Activated naive CD4-positive, alpha-beta T cell treated with anti-CD3 and anti-CD28 coated beads, Interleukin-2, amount 50 U/mL, for 16 hours (primary cell): ENCODE measurements around the gene TSPAN5.

Experiments used
- DNase-seq: peaks from one replicate; pipeline ENCODE4 v3.0.0-alpha.2; 2020

TSPAN5 gene

GRCh38 chr4:98614662-98615061 is 43.7 kb downstream of the TSPAN5 start:
- no peak for DNase-seq

DNA sequence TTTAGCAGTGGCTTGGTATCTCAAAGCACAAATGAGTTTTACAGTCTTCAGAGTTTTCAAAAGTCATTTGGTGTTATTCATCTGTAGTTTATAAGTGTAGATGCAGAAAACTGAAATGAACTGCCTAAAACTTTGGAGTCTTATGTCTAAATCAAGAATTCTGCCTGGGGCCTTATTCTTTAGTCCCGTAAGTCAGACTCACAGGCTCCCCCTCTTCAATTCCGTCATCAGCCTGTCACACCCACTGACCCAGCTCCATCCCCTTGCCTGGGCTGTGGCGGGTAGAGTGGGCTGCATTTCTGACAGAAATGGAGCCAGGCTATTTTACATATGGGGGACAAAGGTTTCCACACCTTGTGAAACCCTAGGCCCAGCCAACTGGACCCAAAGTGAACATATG is 44.3 kb downstream of the TSPAN5 start:
- DNase-seq, result no peak

DNA sequence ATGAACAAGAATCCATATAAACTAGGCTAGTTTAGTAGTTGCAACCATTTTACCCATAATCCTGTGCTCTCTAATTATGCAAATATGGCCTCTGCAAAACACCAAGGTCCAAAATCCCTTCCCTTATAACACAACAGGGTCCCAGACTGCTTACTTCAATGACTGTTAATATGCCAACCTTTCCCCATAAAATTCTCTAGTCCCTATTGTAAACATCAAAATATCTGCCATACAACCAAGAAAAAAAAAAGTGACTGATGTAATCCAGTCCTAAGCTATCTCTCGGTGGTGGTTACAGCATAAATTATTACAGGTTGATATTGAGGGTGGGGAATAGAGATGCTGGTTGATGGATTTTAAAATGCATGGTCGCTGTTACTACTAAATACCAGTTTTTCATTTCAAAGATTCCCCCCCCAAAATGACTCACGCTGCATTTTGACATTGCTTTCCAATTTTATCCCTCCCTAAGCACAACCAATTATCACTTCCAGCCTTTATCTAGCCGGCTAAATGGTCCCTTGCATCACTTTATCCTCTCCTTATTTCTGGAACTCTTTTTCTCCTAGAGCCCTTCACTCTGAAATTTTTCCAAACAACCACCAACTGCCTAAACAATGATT is 44.8 kb downstream of the TSPAN5 start:
- no peak for DNase-seq

DNA sequence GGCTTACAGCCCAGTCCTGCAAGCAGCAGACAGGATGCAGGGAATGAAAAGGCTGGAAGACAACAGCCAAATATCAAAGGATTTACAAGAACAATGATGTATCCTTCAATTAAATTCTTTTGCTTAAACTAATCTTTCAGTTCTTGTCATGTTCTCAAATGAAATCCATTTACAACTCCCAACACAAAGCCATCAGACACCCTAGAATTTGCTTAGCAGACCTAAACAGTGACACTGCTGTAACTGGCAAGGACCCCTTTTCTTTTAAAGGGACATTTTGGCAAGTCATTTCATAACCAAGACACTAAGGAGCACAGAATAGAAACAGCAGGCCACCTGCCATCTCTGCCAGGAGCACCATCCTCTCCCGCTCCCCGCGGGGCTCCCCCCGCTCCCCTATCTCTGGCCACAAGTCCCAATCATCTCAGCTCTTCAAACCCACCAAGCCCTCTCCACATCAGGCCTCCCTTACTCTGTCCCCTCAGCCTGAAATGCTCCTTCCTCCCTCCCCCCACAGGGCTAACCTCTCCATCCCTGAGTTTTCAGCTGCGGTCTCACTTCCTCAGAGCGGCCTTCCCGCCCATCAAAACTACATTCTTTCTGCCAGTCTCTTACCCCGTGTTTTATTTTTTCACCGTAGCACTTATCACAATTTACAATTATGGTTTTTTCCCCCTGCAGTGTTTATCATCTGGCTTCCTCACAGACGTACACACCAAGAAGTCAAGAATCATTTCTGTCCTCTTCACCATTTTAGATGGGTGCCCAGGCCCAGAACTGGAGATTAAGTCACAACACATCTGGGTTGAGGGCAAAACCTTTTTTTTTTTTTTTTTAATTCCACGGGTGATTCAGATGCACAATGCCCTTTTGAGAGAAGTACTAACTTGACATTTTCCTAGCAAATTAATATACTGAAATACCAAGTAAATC is 45.8 kb downstream of the TSPAN5 start:
- no peak for DNase-seq

- no peak for DNase-seq
These were observed 46.6 kb downstream of the TSPAN5 start for GRCh38 chr4:98611677-98612317.

DNA sequence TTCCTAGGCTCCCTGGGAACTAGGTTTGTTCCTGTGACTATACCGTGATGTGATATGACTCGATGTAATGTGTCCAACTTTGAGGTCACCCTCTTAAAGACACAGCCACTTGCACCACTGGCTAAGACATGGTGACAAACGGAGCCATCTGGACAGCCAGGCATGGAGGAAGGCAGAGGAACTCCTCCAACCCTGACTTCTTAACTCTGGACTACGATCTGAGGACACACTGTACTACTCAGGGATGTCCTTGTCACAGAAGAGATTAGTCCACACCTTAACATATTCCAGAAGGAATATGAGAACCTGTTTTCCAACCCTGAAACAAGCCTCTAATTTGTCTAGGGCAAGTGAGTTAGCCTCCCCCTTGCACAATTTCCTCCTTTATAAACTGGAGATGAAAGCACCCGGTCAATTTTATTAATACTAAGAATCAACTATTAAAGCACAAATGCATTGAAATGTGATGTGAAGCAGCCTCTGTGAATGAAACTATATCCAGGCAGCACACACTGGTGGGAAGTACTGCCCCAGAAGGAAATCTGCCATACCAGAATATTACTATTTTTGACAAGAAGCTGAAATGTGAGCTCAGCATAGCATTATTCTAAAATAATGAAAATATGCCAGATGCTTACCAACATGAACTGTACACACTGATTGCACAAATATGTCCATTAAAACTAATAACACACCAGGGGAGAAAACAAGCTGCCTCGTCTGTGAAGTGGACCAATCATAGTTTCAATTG is 47.3 kb downstream of the TSPAN5 start:
- no peak for DNase-seq

GRCh38 chr4:98610431-98610830 is 48.0 kb downstream of the TSPAN5 start:
- no peak for DNase-seq

GRCh38 chr4:98609934-98610333 is 48.5 kb downstream of the TSPAN5 start:
- DNase-seq, result no peak

GRCh38 chr4:98608356-98608755 is 50.1 kb downstream of the TSPAN5 start:
- DNase-seq, result no peak

- DNase-seq, result no peak
These were observed 51.5 kb downstream of the TSPAN5 start for GRCh38 chr4:98606894-98607293.

DNA sequence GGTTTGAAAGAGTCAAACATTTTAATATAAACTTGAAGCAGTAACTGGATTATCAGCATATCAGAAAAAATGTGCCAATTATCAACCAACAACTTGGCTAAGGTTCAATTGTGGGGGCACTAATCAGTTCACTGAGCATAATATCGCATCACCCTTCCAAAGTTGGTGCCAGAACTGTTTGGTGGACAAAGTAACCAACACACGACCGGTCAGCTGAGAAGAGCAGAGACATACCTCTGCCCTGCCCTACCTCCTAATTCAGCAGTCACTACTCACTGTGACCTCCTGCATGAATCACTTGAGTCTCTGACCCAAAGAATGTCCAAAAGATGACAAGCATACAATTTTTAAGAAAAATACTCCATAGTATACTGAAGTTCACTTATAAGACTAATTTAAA is 53.2 kb downstream of the TSPAN5 start:
- no peak for DNase-seq

- no peak for DNase-seq
These were observed 53.7 kb downstream of the TSPAN5 start for GRCh38 chr4:98604723-98605122.

- no peak for DNase-seq
These were observed 54.5 kb downstream of the TSPAN5 start for GRCh38 chr4:98603683-98604521.

DNA sequence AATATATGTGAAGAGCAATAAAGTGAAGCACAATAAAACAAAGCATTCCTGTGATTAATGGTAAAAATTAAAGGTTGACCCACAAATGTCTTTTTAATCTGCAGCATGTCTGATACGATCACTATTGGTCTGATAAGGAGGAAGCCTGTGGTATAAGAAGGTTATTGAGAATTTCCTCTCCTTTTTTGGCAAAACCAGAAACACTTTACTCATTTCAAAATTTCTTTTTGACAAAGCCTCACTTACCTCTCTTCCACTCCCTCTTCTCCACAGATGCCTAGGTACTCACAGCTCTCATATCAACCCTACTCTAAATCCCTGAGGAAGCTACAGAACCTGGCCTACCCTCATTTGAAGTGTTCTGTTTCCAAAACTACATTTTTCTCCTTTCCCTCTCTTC is 56.1 kb downstream of the TSPAN5 start:
- DNase-seq, result no peak

DNA sequence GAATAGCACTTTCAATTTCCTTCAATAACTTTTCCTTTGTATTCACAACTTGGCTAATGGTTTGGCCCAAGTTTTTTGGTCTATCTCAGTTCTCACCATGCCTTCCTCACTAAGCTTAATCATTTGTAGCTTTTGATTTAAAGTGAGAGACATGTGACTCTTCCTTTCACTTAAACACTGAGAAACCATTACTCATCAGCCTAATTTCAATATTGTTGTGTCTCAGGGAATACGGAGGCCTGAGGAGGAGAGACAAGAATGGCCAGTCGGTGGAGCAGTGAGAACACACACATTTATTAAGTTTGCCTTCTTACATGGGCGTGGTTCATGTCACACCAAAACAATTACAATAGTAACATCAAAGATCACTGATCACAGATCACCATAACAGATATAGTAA is 56.7 kb downstream of the TSPAN5 start:
- peak; percentile 22 for DNase-seq

GRCh38 chr4:98599617-98600205 is 58.7 kb downstream of the TSPAN5 start:
- DNase-seq, result no peak

GRCh38 chr4:98586962-98587354 is 71.5 kb downstream of the TSPAN5 start:
- DNase-seq, result no peak

GRCh38 chr4:98586291-98586961 is 72.0 kb downstream of the TSPAN5 start:
- no peak for DNase-seq

DNA sequence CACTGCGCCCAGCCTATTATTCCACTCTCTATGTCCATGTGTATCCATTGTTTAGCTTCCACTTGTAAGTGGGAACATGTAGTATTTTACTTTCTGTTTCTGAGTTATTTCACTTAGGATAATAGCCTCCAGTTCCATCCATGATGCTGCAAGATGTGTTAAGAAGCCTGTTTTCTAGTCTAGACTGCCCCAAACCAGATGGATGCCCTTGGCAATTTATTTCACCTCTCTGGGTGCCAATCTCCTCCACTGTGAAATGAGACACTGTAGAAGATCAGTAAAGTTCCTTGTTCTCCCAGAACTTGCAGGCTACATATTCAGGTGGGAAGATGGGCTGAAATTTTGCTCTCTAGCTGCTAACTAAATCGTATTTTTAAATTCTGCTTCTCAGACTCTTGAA is 72.8 kb downstream of the TSPAN5 start:
- DNase-seq, result no peak

DNA sequence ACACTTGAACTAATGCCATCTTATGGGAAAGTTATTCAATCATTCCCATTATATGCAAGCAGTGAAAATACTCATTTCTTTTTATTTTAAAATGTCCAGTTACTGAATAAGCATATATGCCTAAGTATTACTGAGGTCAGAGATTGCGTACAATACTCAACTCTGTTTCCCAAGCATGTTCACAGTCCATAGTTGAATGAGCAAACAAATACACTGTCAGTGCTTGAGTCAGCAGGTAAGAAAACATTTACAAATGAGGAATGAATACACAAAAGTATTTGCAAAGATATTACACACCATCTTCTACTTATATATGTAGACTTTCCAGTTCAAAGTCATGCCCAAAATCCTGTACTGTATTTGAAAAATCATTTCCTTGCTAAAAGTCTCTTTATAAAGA is 74.1 kb downstream of the TSPAN5 start:
- no peak for DNase-seq

DNA sequence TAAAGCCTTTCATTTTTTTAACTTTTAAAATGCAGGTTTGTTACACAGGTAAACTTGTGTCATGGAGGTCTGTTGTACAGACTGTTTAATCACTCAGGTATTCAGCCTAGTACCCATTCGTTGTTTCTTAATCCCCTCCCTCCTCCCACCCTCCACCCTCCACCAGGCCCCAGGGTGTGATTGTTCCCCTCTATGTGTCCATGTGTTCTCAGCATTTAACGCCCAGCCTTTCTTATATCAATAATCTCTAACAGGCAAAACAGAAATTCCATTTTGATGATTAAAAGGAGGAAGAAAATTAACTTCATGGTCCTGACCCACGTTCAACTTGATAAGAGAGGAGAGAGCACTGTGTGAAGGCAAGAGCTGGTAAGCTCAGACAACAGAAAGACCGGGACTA is 75.1 kb downstream of the TSPAN5 start:
- no peak for DNase-seq
